NB4 (cell line): ENCODE data around the gene RBM4B.

Experiments used
- DNase-seq: peaks from one replicate; pipeline ENCODE4 v3.0.0; 2010; ENCODE audit warnings: low read depth
- H3K4me3 ChIP-seq: one replicate; pipeline ENCODE4 v1.5.1; 2011; ENCODE audit warnings: mild to moderate bottlenecking, low read depth, low read length, moderate library complexity
- MYC ChIP-seq: IDR thresholded peaks from 2 replicates; pipeline ENCODE4 v1.6.1; 2011; ENCODE audit warnings: low read depth, low read length
- POLR2A ChIP-seq: IDR thresholded peaks from 2 replicates; pipeline ENCODE4 v1.6.1; 2011; ENCODE audit warnings: mild to moderate bottlenecking; ENCODE audit not compliant: insufficient read length; ENCODE audit errors: extremely low read depth
- TF ChIP-seq, protein P1 (sequence below): IDR thresholded peaks from one replicate; pipeline ENCODE4 v1.5.1; 2012; ENCODE audit warnings: low read depth, low read length
- TF ChIP-seq, protein P2 (sequence below): IDR thresholded peaks from 2 replicates; pipeline ENCODE4 v1.6.1; 2011; ENCODE audit warnings: low read depth, low read length

The RBM4B gene

DNA sequence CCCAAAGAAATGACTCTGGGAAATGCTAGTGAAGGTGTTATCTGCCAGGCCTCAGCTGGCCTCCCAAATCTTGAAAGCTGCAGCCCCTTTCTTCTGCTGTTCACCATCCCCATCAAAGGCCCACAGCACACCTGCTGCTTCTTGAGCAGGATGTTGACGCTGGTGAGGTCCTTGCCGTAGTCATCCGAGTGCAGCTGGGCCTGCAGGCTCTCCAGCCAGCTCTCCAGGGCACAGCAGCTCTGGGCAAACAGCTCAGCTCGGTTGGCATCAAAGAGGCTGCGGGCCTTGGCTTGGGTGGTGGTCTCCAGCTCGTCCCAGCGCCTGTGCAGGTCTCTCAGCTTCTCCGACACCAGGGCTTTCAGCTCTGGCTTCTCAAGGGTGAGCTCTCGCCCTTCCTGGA, 18.5 kb upstream of the RBM4B start:
- TF ChIP-seq, protein P1, sequence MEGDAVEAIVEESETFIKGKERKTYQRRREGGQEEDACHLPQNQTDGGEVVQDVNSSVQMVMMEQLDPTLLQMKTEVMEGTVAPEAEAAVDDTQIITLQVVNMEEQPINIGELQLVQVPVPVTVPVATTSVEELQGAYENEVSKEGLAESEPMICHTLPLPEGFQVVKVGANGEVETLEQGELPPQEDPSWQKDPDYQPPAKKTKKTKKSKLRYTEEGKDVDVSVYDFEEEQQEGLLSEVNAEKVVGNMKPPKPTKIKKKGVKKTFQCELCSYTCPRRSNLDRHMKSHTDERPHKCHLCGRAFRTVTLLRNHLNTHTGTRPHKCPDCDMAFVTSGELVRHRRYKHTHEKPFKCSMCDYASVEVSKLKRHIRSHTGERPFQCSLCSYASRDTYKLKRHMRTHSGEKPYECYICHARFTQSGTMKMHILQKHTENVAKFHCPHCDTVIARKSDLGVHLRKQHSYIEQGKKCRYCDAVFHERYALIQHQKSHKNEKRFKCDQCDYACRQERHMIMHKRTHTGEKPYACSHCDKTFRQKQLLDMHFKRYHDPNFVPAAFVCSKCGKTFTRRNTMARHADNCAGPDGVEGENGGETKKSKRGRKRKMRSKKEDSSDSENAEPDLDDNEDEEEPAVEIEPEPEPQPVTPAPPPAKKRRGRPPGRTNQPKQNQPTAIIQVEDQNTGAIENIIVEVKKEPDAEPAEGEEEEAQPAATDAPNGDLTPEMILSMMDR = no peak
- no peak for TF ChIP-seq POLR2A
- TF ChIP-seq, protein P2, sequence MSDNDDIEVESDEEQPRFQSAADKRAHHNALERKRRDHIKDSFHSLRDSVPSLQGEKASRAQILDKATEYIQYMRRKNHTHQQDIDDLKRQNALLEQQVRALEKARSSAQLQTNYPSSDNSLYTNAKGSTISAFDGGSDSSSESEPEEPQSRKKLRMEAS = no peak
- TF ChIP-seq MYC = no peak
- no peak for DNase-seq
- H3K4me3 ChIP-seq = no peak overlapping the region

DNA sequence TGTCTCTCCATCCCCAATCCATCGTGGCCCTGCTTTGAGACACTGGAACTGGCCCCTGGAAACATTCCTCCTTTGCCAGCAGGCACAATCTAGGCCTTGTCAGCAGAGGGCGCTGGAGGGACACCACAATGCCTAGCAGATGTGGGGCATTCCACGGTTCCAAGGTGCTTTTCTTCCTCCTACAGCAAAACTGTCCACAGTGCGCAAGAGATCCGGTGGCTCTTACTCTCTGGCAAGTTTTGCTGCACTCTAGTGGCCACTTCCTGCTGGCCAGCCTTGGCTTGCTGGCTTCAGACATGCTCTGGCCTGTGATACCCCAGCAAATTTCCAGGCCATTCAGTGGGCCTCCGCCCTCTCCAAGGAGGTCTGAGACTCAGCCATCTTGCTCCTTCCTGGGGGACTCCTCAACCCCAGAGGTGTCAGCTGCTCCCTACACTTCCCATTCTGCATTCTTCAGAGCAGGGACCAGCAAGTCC, 17.1 kb upstream of the RBM4B start:
- no peak overlapping the region for H3K4me3 ChIP-seq
- TF ChIP-seq, protein P2 = peak; percentile 50
- TF ChIP-seq POLR2A (no peak), MYC (peak; percentile 9; the same call in 1 of the 2 replicates)
- TF ChIP-seq, protein P1 = peak; percentile 96
- DNase-seq = peak; percentile 94

DNA sequence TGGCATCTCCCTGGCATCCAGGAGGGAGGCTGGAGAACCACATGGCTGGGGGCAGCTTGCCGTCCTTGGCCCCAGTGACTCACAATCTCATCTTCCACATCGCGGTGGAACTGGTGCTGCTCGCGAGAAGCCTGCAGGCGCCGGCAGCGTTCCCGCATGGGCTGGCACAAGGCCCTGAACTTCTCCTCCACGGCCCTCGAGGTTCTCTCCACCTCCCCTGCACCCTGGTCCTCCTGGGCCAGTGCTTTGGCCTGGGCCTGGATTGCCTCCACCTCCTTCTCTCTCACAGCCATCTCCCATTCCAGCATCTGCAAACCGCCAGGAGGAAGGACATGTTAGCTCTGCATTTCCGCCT, 16.3 kb upstream of the RBM4B start:
- TF ChIP-seq, protein P1 = no peak
- TF ChIP-seq POLR2A (no peak), MYC (no peak)
- TF ChIP-seq, protein P2 = no peak
- DNase-seq = no peak
- H3K4me3 ChIP-seq = no peak overlapping the region

DNA sequence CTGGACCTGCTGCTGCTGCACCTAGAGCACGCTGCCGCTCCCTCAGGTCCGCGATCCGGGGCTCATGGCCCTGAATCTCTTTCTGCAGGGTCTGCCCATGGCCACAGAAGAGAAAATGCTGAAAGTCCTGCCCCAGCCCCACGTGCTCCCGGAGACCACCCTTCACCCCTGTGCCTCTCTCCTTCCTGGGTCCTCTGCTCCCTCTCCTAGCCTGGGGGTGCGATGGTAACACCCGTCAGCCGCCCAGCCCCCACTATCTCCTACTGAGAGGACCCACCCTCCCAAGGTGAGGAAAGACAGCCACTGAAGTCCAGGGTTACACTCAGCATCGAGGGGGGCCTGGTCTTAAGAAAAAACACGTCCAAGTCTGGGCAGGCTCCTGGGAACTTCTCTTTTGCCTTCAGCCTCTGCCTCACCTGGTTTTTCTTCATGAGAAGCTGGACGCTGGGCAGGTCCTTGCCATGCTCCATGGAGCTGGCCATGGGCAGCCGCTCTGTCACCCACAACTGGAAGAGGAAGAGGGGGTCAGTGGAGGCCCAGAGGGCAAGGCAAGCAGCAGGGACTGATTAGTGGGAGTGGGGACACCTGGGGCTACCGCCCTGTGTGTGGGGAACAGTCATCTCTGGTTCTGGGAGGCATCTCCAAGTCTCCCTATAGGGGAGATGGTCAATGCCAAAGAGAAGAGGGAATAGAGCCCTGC, 15.8 kb upstream of the RBM4B start:
- no peak overlapping the region for H3K4me3 ChIP-seq
- DNase-seq = no peak

DNA sequence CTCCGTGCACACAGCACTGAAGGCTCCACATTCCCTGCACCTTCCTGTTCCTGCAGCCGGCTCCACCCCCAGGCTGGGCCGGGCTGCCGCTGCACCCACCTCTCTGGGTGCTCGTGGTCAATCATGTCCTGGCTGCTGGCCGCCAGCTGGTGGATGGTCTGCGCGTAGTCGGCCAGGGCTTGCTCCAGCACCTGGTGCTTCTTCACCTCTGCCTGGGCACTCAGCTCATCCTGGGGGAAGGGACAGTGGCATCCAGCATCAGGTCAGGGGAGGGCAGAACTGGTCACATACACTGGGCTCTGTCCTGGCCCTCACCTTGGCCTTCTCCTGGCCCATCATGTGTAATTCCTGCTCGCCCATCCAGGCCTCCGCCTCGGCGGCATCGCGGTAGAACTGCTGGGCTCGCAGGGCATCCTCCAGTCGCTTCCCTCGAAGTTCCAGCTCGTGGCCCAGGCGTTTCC, 15.2 kb upstream of the RBM4B start:
- no peak for TF ChIP-seq MYC
- TF ChIP-seq, protein P2 = no peak
- no peak for TF ChIP-seq POLR2A
- TF ChIP-seq, protein P1 = no peak
- H3K4me3 ChIP-seq = no peak overlapping the region
- DNase-seq = no peak

More for the DNA sequence above, 15.8 kb upstream of the RBM4B start:
- TF ChIP-seq, protein P1 = no peak
- TF ChIP-seq POLR2A (no peak), MYC (no peak)
- TF ChIP-seq, protein P2 = no peak
